ENCODE results near the gene NR2F2.

Gene NR2F2

GRCh38 chr15:96352604-96353405 is 22.3 kb downstream of the NR2F2 start:
- DNase-seq (ENCODE audit: low read depth in 2 of 3, low spot score in 1 of 3) = no peak

- DNase-seq (ENCODE audit: low read depth in 2 of 3, low spot score in 1 of 3) = no peak
Observed at GRCh38 chr15:96353416-96353929, 23.0 kb downstream of the NR2F2 start.

GRCh38 chr15:96353930-96354730 is 23.6 kb downstream of the NR2F2 start:
- no peak for DNase-seq (ENCODE audit: low read depth in 2 of 3, low spot score in 1 of 3)

DNA sequence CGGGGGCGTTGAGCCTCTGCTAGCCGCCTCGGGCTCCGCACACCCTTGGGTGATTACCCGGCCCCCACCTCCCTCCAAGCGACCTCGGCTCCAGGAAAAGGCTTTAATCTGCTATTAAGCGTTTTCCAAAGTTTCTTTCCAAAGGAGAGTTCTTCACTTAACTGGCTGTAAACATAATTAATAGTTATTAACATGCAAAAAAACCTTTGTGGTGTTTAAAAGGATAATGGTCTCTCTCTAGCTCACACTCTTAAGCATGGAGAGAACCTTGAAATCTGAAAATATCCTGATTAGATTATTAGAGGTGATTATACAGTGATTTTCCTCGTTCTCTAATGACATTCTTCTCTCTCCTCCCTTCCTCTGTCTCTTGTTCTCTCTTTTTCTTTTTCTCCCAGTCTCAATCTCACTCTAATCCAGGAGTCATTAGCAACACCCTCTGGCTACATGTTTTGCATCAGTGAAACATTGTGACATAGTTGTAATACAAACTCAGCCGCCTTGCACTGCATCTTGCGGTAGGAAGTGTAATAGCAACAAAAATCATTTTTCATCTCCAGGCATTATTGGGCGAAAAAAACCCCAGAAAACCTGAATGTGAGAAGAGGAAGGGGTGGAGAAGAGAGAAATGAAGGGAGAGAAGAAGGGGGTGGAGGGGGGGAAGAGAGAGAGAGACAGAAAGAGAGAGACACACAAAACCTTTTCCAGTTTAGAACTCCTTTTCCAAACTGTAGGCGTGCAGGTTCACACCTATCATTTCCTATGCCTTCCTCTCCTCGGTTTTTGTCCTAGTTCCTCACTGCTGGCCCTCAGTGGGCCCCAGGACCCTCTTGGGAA is 24.4 kb downstream of the NR2F2 start:
- no peak for DNase-seq (ENCODE audit: low read depth in 2 of 3, low spot score in 1 of 3)

- DNase-seq (ENCODE audit: low read depth in 2 of 3, low spot score in 1 of 3) = no peak
Observed at GRCh38 chr15:96355568-96356187, 25.2 kb downstream of the NR2F2 start.

- peak; percentile 44 to 81 (median 68) for DNase-seq (ENCODE audit: low read depth in 2 of 3, low spot score in 1 of 3)
Observed at GRCh38 chr15:96356494-96357455, 26.3 kb downstream of the NR2F2 start.

- DNase-seq (ENCODE audit: low read depth in 2 of 3, low spot score in 1 of 3) = no peak
Observed at GRCh38 chr15:96358001-96358801, 27.7 kb downstream of the NR2F2 start.

DNA sequence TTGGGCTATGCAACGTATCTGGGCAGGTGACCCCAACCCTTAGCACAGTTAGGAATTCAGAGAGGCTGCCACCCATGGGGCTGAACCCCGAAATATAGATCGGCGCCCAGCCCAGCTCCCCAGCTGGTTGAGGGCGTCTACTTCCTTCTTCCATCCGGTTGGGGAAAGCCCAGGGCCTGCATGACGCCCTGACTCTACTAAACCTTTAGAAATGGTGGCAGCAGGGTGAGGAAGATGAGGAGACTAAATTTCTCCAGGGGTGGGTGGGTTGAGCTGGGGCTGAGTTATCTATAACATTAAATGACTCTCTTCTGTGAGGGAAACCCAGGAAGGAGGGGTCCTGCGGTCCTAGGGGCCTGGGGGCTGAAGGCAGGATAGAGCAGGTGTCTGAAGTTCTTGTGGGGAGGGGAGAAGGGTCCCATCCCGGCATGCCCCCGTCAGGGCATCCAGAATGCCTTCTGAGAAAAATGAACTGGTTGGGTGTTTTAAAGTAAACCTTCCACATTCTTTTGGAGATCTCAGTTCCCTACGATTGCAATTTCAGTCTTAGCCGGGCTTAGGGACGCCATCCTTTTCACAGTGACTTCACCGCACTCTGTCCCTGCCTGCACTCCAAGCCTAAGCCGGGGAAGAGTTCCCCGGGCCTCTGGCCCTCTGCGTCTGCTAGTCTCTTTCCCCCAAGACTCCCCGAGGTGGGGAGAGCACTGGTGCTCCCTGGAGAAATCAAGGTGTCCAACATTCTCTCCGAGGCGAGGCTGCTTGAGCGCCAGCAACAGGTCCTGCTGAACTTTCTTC is 28.5 kb downstream of the NR2F2 start:
- DNase-seq (ENCODE audit: low read depth in 2 of 3, low spot score in 1 of 3) = no peak

- DNase-seq (ENCODE audit: low read depth in 2 of 3, low spot score in 1 of 3) = no peak
Observed at GRCh38 chr15:96359616-96360521, 29.4 kb downstream of the NR2F2 start.

DNA sequence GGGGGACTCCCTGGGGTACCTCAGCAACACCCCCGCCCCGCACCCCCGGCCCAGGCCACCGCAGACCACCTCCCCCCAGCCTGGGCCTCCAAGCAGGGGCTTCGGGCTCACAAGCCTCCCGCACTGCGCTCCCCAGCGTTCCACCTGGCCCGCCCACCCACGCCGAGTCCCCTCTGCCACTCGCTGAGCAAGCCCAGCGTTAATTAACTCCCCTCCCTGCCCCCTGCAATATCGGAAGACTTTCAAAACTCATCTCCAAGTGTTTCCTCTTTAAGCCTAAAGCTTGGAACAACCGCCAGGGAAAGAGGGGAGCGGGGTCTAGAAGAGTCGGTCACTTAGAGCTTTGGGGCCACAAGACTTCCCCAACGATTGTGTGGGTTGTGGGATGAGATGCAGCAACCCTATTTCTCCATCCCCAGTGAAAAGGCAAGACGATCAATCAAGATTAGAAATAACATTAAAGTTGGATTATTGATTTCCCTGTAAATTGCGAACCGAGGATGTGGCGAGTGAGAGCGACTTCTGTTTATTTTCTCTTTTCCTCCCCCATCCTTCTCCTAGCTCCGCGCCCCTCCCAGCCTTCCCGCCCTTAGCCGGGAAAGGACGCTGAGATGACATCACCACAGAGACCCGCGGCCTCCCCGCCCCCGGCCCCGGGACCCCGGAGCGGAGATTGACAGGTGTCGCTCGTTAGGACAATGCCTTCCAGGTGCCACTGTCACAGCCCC is 30.2 kb downstream of the NR2F2 start:
- DNase-seq (ENCODE audit: low read depth in 2 of 3, low spot score in 1 of 3) = no peak

DNA sequence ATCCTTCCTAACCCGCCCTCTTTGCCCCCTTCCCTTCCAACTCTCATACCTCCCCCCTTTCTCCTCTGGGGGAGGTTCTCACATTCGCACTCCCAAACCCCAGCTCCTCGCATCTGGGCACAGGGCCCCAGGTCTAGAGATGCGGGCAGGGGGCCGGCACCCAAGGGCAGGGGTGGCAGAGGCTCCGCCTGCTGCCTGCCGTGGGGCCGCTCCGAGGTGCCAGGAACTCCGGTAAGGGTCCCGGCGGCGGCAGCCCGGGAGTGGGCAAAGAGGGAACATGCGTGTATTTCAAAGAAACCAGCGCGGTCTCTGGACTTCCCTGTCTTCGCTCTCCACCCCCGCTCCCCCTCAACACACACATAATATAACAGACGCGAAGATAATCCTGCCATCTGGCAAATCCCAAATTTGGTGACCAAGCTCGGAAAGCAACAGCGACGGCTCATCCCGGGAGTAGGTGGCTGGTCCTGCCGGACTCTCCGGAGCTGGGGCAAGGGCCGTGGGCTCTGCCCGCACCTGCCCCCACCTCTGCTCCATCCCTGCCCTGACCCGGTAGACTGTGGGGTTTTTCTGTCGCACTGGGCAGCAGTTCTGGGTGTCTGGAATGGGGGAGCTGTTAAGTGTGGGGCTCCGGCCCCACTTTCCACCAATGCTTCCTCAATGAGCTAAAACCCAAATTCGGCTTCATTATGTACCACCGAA is 31.0 kb downstream of the NR2F2 start:
- no peak for DNase-seq (ENCODE audit: low read depth in 2 of 3, low spot score in 1 of 3)

GRCh38 chr15:96362011-96362754 is 31.7 kb downstream of the NR2F2 start:
- DNase-seq (ENCODE audit: low read depth in 2 of 3, low spot score in 1 of 3) = no peak

GRCh38 chr15:96362755-96363651 is 32.5 kb downstream of the NR2F2 start:
- no peak for DNase-seq (ENCODE audit: low read depth in 2 of 3, low spot score in 1 of 3)

GRCh38 chr15:96363707-96364106 is 33.2 kb downstream of the NR2F2 start:
- DNase-seq (ENCODE audit: low read depth in 2 of 3, low spot score in 1 of 3) = no peak

Data from stimulated activated CD4-positive, alpha-beta T cell treated with anti-CD3 and anti-CD28 coated beads, Interleukin-12 subunit alpha, Interleukin-12 subunit beta, amount 100 ng/mL, for 48 hours (primary cell).